ENCODE results near the gene RTP3. TPM values are rescaled to one million over a fixed set of nuclear protein-coding genes. Genes with fewer than 3 reads are reported as not detected.

RTP3 gene
- total and polyA plus RNA-seq, 12 donors, result not detected

DNA sequence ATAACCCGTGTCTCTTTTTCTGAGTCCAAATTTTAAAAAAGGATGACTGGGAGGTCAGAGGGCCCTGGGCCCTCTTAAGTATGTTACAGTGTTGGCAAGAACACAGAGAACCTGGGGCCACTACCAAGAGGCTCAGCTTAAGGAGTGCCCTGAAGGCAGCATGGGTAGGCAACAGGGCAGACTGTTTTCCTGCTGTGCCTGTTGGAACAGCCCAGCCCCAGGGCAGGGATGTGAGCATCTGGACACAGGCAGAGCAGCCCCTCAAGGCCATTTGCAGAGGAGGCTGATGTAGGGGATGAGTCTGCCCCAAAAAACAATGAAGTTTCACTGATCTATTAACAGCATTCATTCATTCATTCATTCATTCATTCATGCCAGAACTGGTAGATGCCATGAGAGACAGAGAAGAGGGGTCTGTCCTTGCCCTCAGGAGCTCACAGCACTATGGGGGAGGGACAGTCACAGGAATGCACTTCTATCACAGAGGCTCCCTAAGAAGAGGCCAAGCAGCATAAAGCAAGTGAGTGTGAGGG lies 30.8 kb upstream of the RTP3 start:
- H3K4me3 ChIP-seq, result no peak overlapping the region
- H3K27ac ChIP-seq, result no peak overlapping the region
- no peak for TF ChIP-seq POLR2A (IDR thresholded peaks at IDR 0.05)
- H3K36me3 ChIP-seq (replicated peaks in 1 of 2), result no peaks in the 10 kb centered on the region
- 70 to 91% (median 77%) methylated on average over 1 of the region's 1 CpG for WGBS, 4 donors
- intact Hi-C loops (cut with DNase I), result no loop called here
- peaks cover 9% of the 10 kb centered on the region for H3K27me3 ChIP-seq
- H3K4me1 ChIP-seq (replicated peaks in 1 of 2), result no peaks in the 10 kb centered on the region
- no peaks in the 10 kb centered on the region for H3K9me3 ChIP-seq (replicated peaks in 1 of 3)
- no peak for DNase-seq

DNA sequence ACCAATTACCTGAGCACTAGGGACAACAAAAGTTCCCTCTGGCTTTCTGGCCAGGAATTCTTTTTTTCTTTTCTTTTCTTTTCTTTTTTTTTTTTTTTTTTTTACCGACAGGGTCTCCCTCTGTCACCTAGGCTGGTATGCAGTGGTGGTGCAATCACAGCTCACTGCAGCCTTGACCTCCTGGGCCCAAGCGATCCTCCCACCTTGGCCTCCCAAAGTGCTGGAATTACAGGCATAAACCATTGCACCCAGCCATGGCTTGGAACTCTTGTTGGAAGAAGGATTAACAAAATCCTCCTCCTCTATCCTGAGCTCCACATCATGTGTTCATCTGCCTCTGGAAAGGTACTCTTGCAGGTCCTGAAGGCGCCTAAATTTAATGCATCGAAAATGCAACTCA lies 30.2 kb upstream of the RTP3 start:
- WGBS, 4 donors, result 85 to 93% (median 90%) methylated on average over 4 of the region's 4 CpGs
- no peak overlapping the region for H3K4me3 ChIP-seq
- H3K4me1 ChIP-seq (replicated peaks in 1 of 2), result no peaks in the 10 kb centered on the region
- intact Hi-C loops (cut with DNase I), result no loop called here
- peaks cover 9% of the 10 kb centered on the region for H3K27me3 ChIP-seq
- no peaks in the 10 kb centered on the region for H3K9me3 ChIP-seq (replicated peaks in 1 of 3)
- TF ChIP-seq, protein P1, sequence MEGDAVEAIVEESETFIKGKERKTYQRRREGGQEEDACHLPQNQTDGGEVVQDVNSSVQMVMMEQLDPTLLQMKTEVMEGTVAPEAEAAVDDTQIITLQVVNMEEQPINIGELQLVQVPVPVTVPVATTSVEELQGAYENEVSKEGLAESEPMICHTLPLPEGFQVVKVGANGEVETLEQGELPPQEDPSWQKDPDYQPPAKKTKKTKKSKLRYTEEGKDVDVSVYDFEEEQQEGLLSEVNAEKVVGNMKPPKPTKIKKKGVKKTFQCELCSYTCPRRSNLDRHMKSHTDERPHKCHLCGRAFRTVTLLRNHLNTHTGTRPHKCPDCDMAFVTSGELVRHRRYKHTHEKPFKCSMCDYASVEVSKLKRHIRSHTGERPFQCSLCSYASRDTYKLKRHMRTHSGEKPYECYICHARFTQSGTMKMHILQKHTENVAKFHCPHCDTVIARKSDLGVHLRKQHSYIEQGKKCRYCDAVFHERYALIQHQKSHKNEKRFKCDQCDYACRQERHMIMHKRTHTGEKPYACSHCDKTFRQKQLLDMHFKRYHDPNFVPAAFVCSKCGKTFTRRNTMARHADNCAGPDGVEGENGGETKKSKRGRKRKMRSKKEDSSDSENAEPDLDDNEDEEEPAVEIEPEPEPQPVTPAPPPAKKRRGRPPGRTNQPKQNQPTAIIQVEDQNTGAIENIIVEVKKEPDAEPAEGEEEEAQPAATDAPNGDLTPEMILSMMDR (IDR thresholded peaks at IDR 0.05), result no peak
- TF ChIP-seq POLR2A (IDR thresholded peaks at IDR 0.05), result no peak
- no peaks in the 10 kb centered on the region for H3K36me3 ChIP-seq (replicated peaks in 1 of 2)
- DNase-seq, result no peak
- no peak overlapping the region for H3K27ac ChIP-seq

DNA sequence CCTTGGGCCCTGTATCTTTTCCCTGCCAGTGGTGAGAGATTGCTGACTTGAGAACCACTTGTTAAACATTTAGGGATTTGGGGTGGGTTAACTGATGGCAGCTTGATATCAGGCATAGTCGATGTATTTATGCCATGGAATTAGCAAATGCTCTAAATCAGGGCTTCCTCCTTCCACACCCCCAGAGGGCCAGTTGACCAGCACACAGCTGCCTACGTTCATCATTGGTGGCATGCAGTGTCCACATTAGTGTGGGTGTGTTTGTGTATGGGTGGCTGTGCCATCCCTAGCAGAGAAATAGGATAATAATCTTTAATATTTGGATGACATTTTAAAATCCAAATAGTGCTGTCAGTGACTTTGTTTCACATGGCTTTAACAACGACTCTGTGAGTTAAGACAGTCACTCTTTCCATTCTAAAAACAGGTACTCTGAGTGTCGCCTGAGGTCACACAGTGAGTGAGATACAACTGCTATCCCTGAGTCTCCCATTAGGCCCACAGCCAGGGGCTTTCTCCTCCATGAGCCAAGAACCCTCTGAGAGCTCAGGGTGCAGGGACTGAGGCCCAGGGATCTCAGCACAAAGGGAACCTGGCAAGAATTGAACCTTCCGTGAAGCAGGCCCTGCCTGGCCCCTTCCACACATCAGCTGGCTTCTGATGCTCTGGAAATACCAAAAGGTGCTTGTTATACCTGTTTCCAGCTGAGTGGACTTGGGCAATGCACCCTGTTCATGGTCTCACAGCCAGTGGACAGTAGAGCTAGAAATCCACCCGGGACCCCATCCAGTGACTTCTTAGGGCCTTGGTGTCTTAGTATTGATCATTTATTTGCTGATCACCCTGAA lies 28.8 kb upstream of the RTP3 start:
- H3K36me3 ChIP-seq (replicated peaks in 1 of 2), result no peaks in the 10 kb centered on the region
- intact Hi-C loops (cut with DNase I), result no loop called here
- peaks cover 14% of the 10 kb centered on the region for H3K27me3 ChIP-seq
- H3K4me3 ChIP-seq, result no peak overlapping the region
- TF ChIP-seq POLR2A (IDR thresholded peaks at IDR 0.05), result no peak
- TF ChIP-seq, protein P1 (IDR thresholded peaks at IDR 0.05), result no peak
- 83 to 87% (median 85%) methylated on average over 6 of the region's 6 CpGs for WGBS, 4 donors
- DNase-seq, result peak in 1 of 7 donors; percentile 23
- no peaks in the 10 kb centered on the region for H3K9me3 ChIP-seq (replicated peaks in 1 of 3)
- H3K4me1 ChIP-seq (replicated peaks in 1 of 2), result no peaks in the 10 kb centered on the region
- no peak overlapping the region for H3K27ac ChIP-seq

DNA sequence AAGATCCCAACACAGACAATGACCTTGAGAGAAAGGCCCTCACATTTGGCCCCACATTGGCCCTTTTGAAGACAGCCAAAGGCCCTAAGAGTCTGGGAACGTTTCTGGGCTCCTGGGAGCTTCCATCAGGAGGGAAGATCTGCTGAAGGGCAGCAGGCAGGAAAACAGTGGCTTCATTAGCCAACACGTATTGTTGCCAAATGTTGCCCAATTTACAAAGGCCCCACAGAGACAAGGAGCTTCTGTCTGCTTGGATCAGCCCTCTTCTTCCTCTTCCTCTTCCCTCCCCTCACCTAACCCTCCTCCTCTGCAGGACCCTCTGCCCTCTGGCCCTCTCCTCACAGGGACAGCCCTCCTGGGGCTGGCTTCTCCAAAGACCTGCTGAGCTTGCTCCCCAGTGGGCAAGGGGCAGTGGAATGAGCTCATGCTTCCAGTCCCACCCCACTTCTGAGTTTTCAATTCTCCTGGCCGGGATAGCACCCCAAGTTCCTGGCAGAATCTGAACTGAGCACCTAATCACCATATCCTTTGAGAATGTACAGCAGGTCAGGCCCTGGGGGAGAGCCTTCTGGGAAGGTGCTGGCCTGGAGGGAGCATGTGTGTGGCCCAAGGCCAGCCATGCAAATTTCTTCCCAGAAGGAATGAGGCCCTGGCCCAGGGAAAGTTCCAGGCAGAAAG lies 28.0 kb upstream of the RTP3 start:
- intact Hi-C loops (cut with DNase I), result no loop called here
- no peaks in the 10 kb centered on the region for H3K4me1 ChIP-seq (replicated peaks in 1 of 2)
- no peak for TF ChIP-seq POLR2A (IDR thresholded peaks at IDR 0.05)
- TF ChIP-seq, protein P1 (IDR thresholded peaks at IDR 0.05), result no peak
- peaks cover 8% of the 10 kb centered on the region for H3K27me3 ChIP-seq
- 64 to 70% (median 66%) methylated on average over 3 of the region's 3 CpGs for WGBS, 4 donors
- no peak for DNase-seq
- no peaks in the 10 kb centered on the region for H3K36me3 ChIP-seq (replicated peaks in 1 of 2)
- H3K9me3 ChIP-seq (replicated peaks in 1 of 3), result no peaks in the 10 kb centered on the region
- no peak overlapping the region for H3K27ac ChIP-seq
- H3K4me3 ChIP-seq, result no peak overlapping the region

Data from adrenal gland (tissue), 12 donors.